ENCODE results near the gene CYP19A1. TPM values are rescaled to one million over a fixed set of nuclear protein-coding genes. Genes with fewer than 3 reads are reported as not detected.
A peak's percentile ranks its signal among the peaks of the same experiment; 100 is the strongest.

The CYP19A1 gene
- total RNA-seq, 4 donors from 2014 or later = 0.38 TPM; not detected in 3

DNA sequence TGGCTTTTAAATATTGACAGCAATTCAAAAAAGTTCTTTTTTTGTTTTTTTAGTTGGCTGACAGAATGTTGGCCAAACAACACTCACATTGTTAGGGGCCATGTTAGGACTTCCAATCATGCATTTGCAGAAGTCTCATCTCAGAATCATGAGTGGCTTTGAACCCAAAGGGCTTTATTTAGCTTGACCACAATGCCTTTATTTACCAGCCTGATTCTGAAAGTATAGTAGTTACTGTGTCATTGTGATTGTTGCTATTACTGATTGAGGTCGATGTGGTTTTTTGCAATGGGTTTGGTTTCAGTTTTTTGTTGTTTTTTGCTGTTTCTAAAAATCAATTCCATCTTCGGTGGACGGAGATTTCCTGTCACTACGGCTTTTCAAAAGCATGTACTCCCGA is 10.3 kb upstream of the CYP19A1 start:
- Histone ChIP-seq H3K9me3 (no peaks in the 10 kb centered on the region), H3K27me3 (peaks cover 0 to 6% (median 0%) of the 10 kb centered on the region in 4 donors), H3K27ac (no peak overlapping the region), H3K4me3 (no peak overlapping the region), H3K36me3 (no peaks in the 10 kb centered on the region), H3K4me1 (peaks cover 0 to 11% (median 5%) of the 10 kb centered on the region in 3 donors)
- DNase-seq = no peak
- WGBS, 2 donors = 35 to 68% methylated on average over 5 of the region's 5 CpGs
- intact Hi-C loops (cut with DNase I) = no loop called here
- no peak for TF ChIP-seq POLR2A (IDR thresholded peaks at IDR 0.05)
- TF ChIP-seq, protein P1, sequence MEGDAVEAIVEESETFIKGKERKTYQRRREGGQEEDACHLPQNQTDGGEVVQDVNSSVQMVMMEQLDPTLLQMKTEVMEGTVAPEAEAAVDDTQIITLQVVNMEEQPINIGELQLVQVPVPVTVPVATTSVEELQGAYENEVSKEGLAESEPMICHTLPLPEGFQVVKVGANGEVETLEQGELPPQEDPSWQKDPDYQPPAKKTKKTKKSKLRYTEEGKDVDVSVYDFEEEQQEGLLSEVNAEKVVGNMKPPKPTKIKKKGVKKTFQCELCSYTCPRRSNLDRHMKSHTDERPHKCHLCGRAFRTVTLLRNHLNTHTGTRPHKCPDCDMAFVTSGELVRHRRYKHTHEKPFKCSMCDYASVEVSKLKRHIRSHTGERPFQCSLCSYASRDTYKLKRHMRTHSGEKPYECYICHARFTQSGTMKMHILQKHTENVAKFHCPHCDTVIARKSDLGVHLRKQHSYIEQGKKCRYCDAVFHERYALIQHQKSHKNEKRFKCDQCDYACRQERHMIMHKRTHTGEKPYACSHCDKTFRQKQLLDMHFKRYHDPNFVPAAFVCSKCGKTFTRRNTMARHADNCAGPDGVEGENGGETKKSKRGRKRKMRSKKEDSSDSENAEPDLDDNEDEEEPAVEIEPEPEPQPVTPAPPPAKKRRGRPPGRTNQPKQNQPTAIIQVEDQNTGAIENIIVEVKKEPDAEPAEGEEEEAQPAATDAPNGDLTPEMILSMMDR (IDR thresholded peaks at IDR 0.05) = no peak

DNA sequence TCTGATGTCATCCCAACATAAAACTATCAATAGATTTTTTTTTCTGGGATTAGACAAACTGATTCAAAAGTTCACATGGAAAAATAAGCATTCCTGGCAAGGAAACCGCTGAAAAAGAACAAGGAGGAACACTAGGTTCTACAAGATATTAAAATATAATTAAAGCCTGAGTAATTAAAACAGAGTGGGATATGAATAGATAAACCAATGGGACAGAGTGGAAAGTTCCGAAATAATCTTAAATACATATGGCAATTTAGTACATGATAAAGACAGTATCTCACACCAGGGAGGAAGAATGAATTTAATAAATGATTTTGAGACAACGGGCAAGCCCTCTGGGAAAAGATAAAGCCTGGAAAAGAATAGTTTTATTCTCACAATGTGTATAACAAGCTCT is 7.7 kb upstream of the CYP19A1 start:
- H3K9me3 ChIP-seq = no peaks in the 10 kb centered on the region
- intact Hi-C loops (cut with DNase I) = no loop called here
- no peak overlapping the region for H3K27ac ChIP-seq
- WGBS, 2 donors = 42 to 72% methylated on average over 3 of the region's 3 CpGs
- TF ChIP-seq, protein P1 (IDR thresholded peaks at IDR 0.05) = no peak
- H3K4me1 ChIP-seq = peaks cover 9 to 21% (median 10%) of the 10 kb centered on the region in 3 donors
- H3K36me3 ChIP-seq = no peaks in the 10 kb centered on the region
- H3K27me3 ChIP-seq = peaks cover 0 to 31% (median 3%) of the 10 kb centered on the region in 4 donors
- no peak overlapping the region for H3K4me3 ChIP-seq
- no peak for DNase-seq

DNA sequence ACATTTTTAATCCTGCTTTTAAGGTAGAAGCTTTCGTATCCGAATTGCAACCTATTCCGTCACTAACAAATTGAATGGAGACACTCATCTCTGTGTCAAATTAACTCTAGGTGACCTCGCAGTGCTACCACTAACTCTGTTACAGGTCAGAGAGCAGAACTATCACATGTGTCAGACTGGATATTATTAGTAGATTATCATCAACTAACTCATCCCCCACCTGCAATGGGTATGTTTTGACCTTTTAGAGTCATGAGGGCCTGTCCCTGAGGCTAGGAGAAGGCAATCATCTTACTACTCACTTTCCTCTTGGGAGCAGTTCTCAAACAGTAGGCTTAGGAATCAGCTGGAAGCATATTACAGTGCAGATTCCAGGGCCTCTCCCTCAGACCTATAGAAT is 5.1 kb upstream of the CYP19A1 start:
- 93 to 97% methylated on average over 4 of the region's 4 CpGs for WGBS, 2 donors
- DNase-seq = no peak
- H3K4me1 ChIP-seq = peaks cover 5 to 13% (median 11%) of the 10 kb centered on the region in 3 donors
- intact Hi-C loops (cut with DNase I) = no loop called here
- no peaks in the 10 kb centered on the region for H3K36me3 ChIP-seq
- no peak overlapping the region for H3K27ac ChIP-seq
- H3K27me3 ChIP-seq = peaks cover 0 to 58% (median 3%) of the 10 kb centered on the region in 4 donors
- no peak overlapping the region for H3K4me3 ChIP-seq
- no peaks in the 10 kb centered on the region for H3K9me3 ChIP-seq
- TF ChIP-seq, protein P1 (IDR thresholded peaks at IDR 0.05) = no peak

DNA sequence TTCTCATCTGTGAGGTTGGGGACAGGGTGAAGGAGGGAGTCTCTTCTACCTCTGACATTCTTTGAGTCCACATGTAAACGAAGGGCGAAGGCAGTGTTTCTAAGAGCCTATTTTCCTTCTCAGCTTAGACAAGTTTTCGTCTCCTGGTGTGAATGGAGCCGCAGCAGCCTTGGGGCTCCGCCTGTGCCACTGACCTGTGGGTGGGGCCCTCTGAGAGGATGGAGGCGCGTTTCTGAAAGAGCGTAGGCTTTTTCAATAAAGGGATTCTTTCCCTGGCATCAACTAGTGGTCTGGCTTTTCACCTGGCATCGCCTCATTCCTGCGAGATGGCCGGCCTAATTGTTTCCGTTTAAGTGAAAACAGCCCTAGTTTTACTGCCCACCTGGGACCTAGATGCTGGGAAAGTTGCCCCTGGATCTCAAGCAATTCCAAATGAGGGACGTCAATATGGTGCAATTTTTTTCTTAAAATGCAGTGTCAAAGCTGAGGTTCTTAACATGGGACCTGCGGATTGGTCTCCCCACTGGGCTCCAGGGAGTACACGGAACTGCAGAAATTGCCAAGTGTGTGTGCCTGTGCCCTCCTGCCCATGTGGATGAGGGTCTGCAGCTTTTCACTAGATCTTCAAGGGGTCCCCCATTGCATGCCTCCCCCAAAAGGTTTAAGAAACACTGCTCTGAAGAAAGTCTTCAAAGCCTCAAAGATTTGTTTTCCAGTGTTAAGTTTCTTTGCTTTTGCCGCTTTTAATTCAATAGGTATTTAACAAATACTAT is 4.0 kb upstream of the CYP19A1 start:
- H3K4me3 ChIP-seq = peak overlapping the region in 2 of 4 donors; percentile 40 to 65
- peaks cover 0 to 67% (median 3%) of the 10 kb centered on the region in 4 donors for H3K27me3 ChIP-seq
- peaks cover 5 to 13% (median 11%) of the 10 kb centered on the region in 3 donors for H3K4me1 ChIP-seq
- 49 to 68% methylated on average over 10 to 11 of the region's 16 CpGs for WGBS, 2 donors
- intact Hi-C loops (cut with DNase I) = no loop called here
- TF ChIP-seq, protein P1 (IDR thresholded peaks at IDR 0.05) = peak in 1 of 6 experiments; percentile 11
- TF ChIP-seq POLR2A (IDR thresholded peaks at IDR 0.05) = no peak
- no peak for DNase-seq
- no peak overlapping the region for H3K27ac ChIP-seq
- H3K9me3 ChIP-seq = no peaks in the 10 kb centered on the region
- H3K36me3 ChIP-seq = no peaks in the 10 kb centered on the region

DNA sequence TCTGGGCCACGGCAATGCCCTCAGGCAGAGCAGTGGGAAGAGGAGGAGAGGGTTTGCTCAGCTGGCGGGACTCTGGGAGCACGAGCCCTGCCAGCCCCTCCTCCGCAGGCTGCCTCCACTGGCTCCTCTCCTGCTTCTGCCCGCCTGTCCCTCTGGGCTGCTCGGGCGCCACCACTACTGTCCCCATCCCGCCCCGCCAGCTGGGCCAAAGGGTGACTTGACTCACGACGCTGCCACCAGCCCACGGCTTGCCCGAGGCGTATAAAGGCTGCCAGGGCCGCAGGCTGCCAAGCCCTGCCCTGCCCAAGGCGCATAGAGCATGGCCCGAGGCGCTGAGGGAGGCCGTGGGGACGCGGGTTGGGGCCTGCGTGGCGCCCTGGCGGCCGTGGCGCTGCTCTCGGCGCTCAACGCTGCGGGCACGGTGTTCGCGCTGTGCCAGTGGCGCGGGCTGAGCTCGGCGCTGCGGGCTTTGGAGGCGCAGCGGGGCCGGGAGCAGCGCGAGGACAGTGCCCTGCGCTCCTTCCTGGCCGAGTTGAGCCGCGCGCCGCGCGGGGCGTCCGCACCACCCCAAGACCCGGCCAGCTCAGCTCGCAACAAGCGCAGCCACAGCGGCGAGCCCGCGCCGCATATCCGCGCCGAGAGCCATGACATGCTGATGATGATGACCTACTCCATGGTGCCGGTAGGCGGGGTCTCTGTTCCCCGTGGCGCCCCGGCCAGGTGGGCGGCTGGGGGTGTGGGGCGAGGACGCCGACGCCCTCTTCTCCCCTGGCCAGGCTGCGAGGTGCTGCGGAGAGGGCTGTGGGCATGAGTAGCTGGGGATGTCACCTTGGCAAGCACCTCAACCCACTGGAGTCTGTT is 3.2 kb upstream of the CYP19A1 start, which contains the start of gene GLDN:
Gene GLDN, plus strand, starts transcription at position 290 of the 861 bp plus-strand sequence. Its CDS starts 30 bp downstream, at position 320.
- no peaks in the 10 kb centered on the region for H3K36me3 ChIP-seq
- peak within 1 kb of the TSS in 1 of 4 donors; percentile 40 for H3K27ac ChIP-seq
- no peaks in the 10 kb centered on the region for H3K9me3 ChIP-seq
- WGBS, 2 donors = 18% methylated on average over 3 of the region's 76 CpGs; no CpG with 5 or more reads in 1 of the 2 donors
- peak within 1 kb of the TSS; percentile 6 to 65 (median 27) for H3K4me3 ChIP-seq
- H3K27me3 ChIP-seq = peaks cover 0 to 68% (median 3%) of the 10 kb centered on the region in 4 donors
- intact Hi-C loops (cut with DNase I) = no loop called here
- H3K4me1 ChIP-seq = peaks cover 5 to 13% (median 11%) of the 10 kb centered on the region in 3 donors
- DNase-seq = no peak
- TF ChIP-seq, protein P1 (IDR thresholded peaks at IDR 0.05) = no peak
- no peak for TF ChIP-seq POLR2A (IDR thresholded peaks at IDR 0.05)

Measured in esophagus squamous epithelium (tissue), 5 donors.